Activated CD8-positive, alpha-beta T cell treated with anti-CD3 and anti-CD28 coated beads, Interleukin-2, amount 10 ng/mL, durations not matched to agents 7 days and 5 days (primary cell): ENCODE results near the gene SDC3. TPM values are rescaled to one million over a fixed set of nuclear protein-coding genes. Genes with fewer than 3 reads are reported as not detected.

ENCODE experiments used
- ATAC-seq: fragments of 150-1000 bp; cut with Tn5 transposase; one replicate; pipeline ENCODE4 v1.10.0; 2021; ENCODE audit warnings: moderate library complexity
- CTCF ChIA-PET: fragments of 350-600 bp; sonication (Branson Sonifier 250); formaldehyde crosslinking; loops from one replicate; lab custom pipeline; 2021; ENCODE audit warnings: antibody characterized with exemption; lab: Charles Lee
- POLR2A ChIA-PET: fragments of 350-600 bp; sonication (Branson Sonifier 250); formaldehyde crosslinking; loops from one replicate; lab custom pipeline; 2021; ENCODE audit warnings: antibody characterized with exemption; lab: Charles Lee
- DNase-seq: peaks from one replicate; pipeline ENCODE4 v3.0.0-alpha.2; 2020
- H3K27ac Mint-ChIP-seq: one replicate; pipeline ENCODE4 v1.8.0; 2021; ENCODE audit warnings: mild to moderate bottlenecking, mixed read lengths
- H3K27me3 Mint-ChIP-seq: one replicate; pipeline ENCODE4 v1.8.0; 2021; ENCODE audit warnings: low read depth, mixed read lengths
- H3K36me3 Mint-ChIP-seq: one replicate; pipeline ENCODE4 v1.8.0; 2021; ENCODE audit warnings: low read depth, mixed read lengths
- H3K4me1 Mint-ChIP-seq: one replicate; pipeline ENCODE4 v1.8.0; 2021; ENCODE audit warnings: low read depth, mixed read lengths
- H3K4me3 Mint-ChIP-seq: one replicate; pipeline ENCODE4 v1.8.0; 2021; ENCODE audit warnings: mild to moderate bottlenecking, mixed read lengths
- H3K9me3 Mint-ChIP-seq: one replicate; pipeline ENCODE4 v1.8.0; 2022; ENCODE audit warnings: mixed read lengths; ENCODE audit not compliant: insufficient read depth
- total RNA-seq, 2 experiments: library from RNA; stranded (reverse); gene quantifications; one replicate each; pipeline ENCODE4 v1.2.3, GENCODE V29; 2021

SDC3 gene
- total RNA-seq, 2 experiments from 2014 or later, result not detected

- POLR2A ChIA-PET, result interaction anchor here (0.6 kb wide), 1 partner anchor 116 kb away, joined by 3 read pairs; no protein-coding TSS in a partner anchor
- Mint-ChIP-seq H3K9me3 (no peaks in the 10 kb centered on the region), H3K4me3 (no peak overlapping the region), H3K27ac (no peak overlapping the region), H3K4me1 (no peaks in the 10 kb centered on the region), H3K36me3 (no peaks in the 10 kb centered on the region), H3K27me3 (peaks cover 38% of the 10 kb centered on the region)
- ATAC-seq, result no peak
- no peak for DNase-seq
- CTCF ChIA-PET, result no interaction called here
Observed at GRCh38 chr1:30885570-30886522, 22.7 kb downstream of the SDC3 start.

- no peaks in the 10 kb centered on the region for H3K36me3 Mint-ChIP-seq
- peaks cover 38% of the 10 kb centered on the region for H3K27me3 Mint-ChIP-seq
- ChIA-PET CTCF (no interaction called here), POLR2A (no interaction called here)
- H3K9me3 Mint-ChIP-seq, result no peaks in the 10 kb centered on the region
- no peak overlapping the region for H3K27ac Mint-ChIP-seq
- DNase-seq, result no peak
- no peak for ATAC-seq
- H3K4me3 Mint-ChIP-seq, result no peak overlapping the region
- no peaks in the 10 kb centered on the region for H3K4me1 Mint-ChIP-seq
Observed at GRCh38 chr1:30884723-30885122, 23.8 kb downstream of the SDC3 start.

GRCh38 chr1:30883389-30884172 lies 25.0 kb downstream of the SDC3 start:
- Mint-ChIP-seq H3K27ac (no peak overlapping the region), H3K4me1 (no peaks in the 10 kb centered on the region), H3K27me3 (peaks cover 48% of the 10 kb centered on the region), H3K36me3 (no peaks in the 10 kb centered on the region), H3K9me3 (no peaks in the 10 kb centered on the region), H3K4me3 (no peak overlapping the region)
- DNase-seq (no peak), ATAC-seq (no peak)
- POLR2A ChIA-PET, result no interaction called here
- CTCF ChIA-PET, result no interaction called here

- POLR2A ChIA-PET, result no interaction called here
- Mint-ChIP-seq H3K4me3 (no peak overlapping the region), H3K36me3 (no peaks in the 10 kb centered on the region), H3K4me1 (no peaks in the 10 kb centered on the region), H3K27ac (no peak overlapping the region), H3K27me3 (peaks cover 53% of the 10 kb centered on the region), H3K9me3 (no peaks in the 10 kb centered on the region)
- ATAC-seq (no peak), DNase-seq (no peak)
- CTCF ChIA-PET, result no interaction called here
Observed at GRCh38 chr1:30882678-30883388, 25.7 kb downstream of the SDC3 start.

DNA sequence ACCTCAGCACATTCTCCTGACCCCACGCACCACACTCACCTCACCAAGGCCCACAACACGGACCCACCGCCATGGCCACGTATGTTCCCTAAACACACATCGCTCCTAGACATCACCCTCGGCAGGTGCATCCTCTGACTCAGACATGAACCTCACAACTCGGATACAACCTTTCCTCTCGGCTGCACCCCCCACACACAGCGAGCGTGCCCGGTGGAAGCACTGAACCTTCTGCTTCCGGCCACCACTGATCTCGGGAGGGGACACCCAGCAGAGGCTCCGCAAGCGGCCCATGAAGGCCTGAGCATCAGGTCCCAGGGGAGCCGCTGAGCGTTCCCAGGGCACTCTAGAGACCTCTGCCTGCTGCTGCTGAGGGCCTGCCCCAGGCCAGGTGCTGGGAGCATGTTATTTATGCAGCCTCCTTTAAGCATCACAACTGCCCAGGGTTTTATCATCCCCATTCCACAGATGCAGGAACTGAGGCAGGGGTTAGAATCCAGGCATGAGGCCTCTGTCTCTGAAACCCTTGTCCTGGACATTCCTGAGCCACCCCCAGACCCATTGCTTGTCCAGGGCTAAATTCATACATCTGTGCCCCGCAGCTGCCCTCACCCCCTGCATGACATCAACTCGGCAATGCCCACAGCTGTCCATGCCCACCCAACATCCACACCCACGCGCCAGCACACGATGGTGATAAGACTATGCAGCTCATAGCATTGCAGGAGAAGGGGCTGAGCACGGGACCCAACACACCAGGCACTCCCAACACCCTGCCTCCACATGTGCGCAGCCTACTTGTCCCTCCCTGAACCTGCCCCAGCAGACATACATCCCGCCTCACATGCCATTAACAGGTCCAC lies 27.0 kb downstream of the SDC3 start:
- ChIA-PET CTCF (no interaction called here), POLR2A (no interaction called here)
- no peak for DNase-seq
- no peaks in the 10 kb centered on the region for H3K4me1 Mint-ChIP-seq
- H3K27me3 Mint-ChIP-seq, result peaks cover 58% of the 10 kb centered on the region
- no peak overlapping the region for H3K27ac Mint-ChIP-seq
- H3K4me3 Mint-ChIP-seq, result no peak overlapping the region
- no peaks in the 10 kb centered on the region for H3K36me3 Mint-ChIP-seq
- no peak for ATAC-seq
- H3K9me3 Mint-ChIP-seq, result no peaks in the 10 kb centered on the region

DNA sequence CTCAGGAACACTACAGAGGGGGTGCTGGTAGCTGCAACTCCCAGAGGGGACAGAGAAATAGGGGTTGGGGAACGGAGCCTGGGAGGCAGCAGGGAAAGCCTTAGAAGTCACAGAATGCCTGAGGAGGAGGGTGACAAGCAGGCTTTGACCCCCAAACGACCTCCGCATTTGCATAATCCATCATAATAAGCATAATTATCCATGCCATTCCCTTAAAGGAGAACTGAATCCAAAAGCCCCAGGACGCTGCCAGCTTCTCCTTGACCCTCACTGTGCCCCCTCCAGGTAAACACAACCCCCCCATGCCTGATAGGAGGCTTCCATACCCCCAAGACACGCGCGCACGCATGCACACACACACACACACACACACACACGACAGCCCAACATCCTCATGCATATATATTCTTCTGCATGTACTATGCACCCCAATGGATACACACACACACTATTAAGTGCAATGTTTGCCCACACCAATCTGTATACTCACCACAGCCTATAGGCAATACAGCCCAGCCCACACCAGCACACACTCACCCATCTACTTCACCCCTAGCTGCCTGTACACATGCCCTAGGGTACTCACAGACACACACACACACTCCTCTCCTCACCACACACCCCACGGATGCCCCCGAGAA lies 27.8 kb downstream of the SDC3 start:
- peaks cover 57% of the 10 kb centered on the region for H3K27me3 Mint-ChIP-seq
- CTCF ChIA-PET, result no interaction called here

GRCh38 chr1:30879940-30880677 lies 28.4 kb downstream of the SDC3 start:
- Mint-ChIP-seq H3K4me3 (no peak overlapping the region), H3K4me1 (no peaks in the 10 kb centered on the region), H3K9me3 (no peaks in the 10 kb centered on the region), H3K27ac (no peak overlapping the region), H3K27me3 (peaks cover 59% of the 10 kb centered on the region), H3K36me3 (no peaks in the 10 kb centered on the region)
- DNase-seq (no peak), ATAC-seq (no peak)
- CTCF ChIA-PET, result no interaction called here
- POLR2A ChIA-PET, result no interaction called here

More for the DNA sequence above, 27.8 kb downstream of the SDC3 start:
- H3K36me3 Mint-ChIP-seq, result no peaks in the 10 kb centered on the region
- H3K9me3 Mint-ChIP-seq, result no peaks in the 10 kb centered on the region
- no peak overlapping the region for H3K4me3 Mint-ChIP-seq
- DNase-seq (no peak), ATAC-seq (peak; percentile 21)
- POLR2A ChIA-PET, result no interaction called here
- H3K4me1 Mint-ChIP-seq, result no peaks in the 10 kb centered on the region
- H3K27ac Mint-ChIP-seq, result no peak overlapping the region

DNA sequence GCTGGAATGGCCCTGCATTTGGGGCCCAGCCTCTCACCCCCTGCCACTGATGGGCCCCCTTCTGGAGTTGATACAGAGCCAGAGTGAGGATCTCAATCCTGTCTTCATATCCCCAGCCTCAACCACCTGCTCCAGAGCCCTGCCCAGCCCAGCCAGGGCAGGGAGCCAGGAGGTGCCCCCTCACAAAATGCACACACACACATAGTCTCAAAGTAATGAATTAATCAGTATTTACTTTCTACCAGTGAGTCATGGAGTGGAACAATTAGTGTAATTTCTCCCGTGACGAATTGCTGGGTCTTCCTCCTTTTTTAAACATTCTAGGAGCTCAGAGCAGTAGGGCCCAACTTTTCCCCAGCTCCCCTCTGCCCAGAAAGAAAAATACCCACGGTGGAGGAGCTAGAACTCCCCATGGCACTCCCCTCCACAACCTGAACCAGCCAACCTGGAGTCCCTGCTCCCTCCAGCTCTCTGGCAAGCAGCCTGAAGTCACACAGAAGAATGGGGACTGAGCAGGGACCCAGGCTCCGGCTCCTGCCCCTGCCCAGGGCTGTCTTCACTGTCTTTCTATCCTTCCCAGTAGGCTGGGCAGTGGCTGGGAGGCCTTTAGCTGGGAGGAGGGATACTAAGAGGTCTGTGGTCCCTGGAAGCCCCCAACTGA lies 29.3 kb downstream of the SDC3 start:
- H3K4me1 Mint-ChIP-seq, result no peaks in the 10 kb centered on the region
- POLR2A ChIA-PET, result no interaction called here
- no peak overlapping the region for H3K4me3 Mint-ChIP-seq
- CTCF ChIA-PET, result no interaction called here
- no peak for ATAC-seq
- peaks cover 54% of the 10 kb centered on the region for H3K27me3 Mint-ChIP-seq
- no peak for DNase-seq
- no peaks in the 10 kb centered on the region for H3K9me3 Mint-ChIP-seq
- H3K36me3 Mint-ChIP-seq, result no peaks in the 10 kb centered on the region
- H3K27ac Mint-ChIP-seq, result no peak overlapping the region

- CTCF ChIA-PET, result no interaction called here
- H3K36me3 Mint-ChIP-seq, result no peaks in the 10 kb centered on the region
- DNase-seq, result no peak
- POLR2A ChIA-PET, result no interaction called here
- H3K4me1 Mint-ChIP-seq, result no peaks in the 10 kb centered on the region
- H3K27ac Mint-ChIP-seq, result no peak overlapping the region
- no peak for ATAC-seq
- H3K4me3 Mint-ChIP-seq, result no peak overlapping the region
- H3K9me3 Mint-ChIP-seq, result no peaks in the 10 kb centered on the region
- H3K27me3 Mint-ChIP-seq, result peaks cover 55% of the 10 kb centered on the region
Observed at GRCh38 chr1:30878559-30878958, 30.0 kb downstream of the SDC3 start.

- ChIA-PET CTCF (no interaction called here), POLR2A (no interaction called here)
- Mint-ChIP-seq H3K4me3 (no peak overlapping the region), H3K27ac (no peak overlapping the region), H3K36me3 (no peaks in the 10 kb centered on the region), H3K9me3 (no peaks in the 10 kb centered on the region), H3K27me3 (peaks cover 52% of the 10 kb centered on the region), H3K4me1 (no peaks in the 10 kb centered on the region)
- ATAC-seq, result no peak
- no peak for DNase-seq
Observed at GRCh38 chr1:30878016-30878415, 30.5 kb downstream of the SDC3 start.
